Stimulated activated naive CD4-positive, alpha-beta T cell (primary cell): Measurements from ENCODE around the gene TMEM267.
"Not testable (repeated sequence)": the region's sequence is repeated elsewhere in the genome, so short reads cannot be mapped to it uniquely, and the experiment has no call there.

Source experiments
- DNase-seq, 6 experiments: peaks; one replicate each; lab custom pipeline; 2025; lab: John Stamatoyannopoulos, UW

TMEM267 gene

DNA sequence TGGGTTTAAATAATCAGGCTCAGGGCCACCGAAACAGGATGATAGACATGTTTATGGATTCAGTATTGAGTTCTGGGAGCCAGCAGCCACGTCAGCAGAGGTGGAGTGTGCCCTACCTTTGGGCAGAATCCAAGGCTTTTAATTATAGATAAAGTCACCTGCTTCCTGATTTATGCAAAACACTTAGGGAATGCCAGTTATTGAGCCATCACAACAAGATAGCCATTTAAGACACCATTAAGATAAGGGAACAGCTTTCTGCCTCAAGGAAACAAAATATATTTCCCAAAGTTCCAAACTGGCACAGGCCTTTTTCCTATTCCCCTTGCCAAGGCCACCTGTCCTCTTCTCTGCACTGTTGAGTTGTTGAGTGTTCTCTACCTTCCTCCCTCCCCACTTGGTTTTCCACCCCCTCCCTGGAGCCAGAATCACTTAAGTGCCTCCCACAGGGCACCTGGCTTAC, 73.8 kb downstream of the TMEM267 start:
- DNase-seq: no peak

- not testable (repeated sequence) for DNase-seq
Measured at GRCh38 chr5:43402524-43403066, 81.1 kb downstream of the TMEM267 start.

DNA sequence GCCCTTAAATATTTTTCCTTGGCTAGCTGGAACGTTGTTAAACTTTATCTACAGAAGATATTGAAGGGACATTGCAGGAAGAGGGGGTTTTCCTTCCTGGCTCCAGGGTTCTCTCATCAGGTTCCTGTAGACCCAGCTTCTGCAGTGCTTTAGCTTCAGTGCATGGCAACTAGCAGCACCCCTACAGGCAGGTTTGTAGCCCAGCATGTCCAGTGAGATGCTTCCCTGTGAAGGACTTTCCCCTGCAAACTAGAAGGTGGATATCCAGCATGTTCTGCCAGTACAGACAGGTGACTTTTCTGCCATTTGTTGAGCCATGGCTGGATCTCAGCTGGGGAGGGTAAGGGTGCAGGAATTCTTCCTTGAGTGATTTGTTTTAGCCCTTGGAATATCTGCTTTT, 81.8 kb downstream of the TMEM267 start:
- no peak for DNase-seq

DNA sequence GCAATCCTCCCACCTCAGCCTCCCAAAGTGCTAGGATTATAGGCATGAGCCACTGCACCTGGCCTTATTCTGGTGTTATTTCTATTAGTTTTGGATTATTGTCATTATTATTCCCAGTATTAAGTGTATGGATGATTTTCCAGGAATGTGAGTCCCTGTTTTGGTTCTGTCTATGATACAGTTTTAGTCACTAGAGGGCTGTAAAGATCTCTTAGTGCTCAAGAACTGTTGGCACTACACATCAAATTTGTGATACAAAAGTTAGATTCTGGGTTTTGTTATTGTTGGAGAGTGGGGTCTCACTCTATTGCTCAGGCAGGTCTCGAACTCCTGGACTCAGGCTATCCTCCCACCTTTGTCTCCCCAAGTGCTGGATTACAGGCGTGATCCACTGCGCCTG, 83.6 kb downstream of the TMEM267 start:
- no peak for DNase-seq

- peak; percentile 26 to 69 (median 46) for DNase-seq
Measured at GRCh38 chr5:43396762-43397304, 86.8 kb downstream of the TMEM267 start.
